Measurements from ENCODE around the gene GRB10. TPM values are rescaled to one million over a fixed set of nuclear protein-coding genes. Genes with fewer than 3 reads are reported as not detected.

GRB10 gene
- total and polyA plus RNA-seq, 4 donors, result 11.6 to 68.6 (median 41.0) TPM

DNA sequence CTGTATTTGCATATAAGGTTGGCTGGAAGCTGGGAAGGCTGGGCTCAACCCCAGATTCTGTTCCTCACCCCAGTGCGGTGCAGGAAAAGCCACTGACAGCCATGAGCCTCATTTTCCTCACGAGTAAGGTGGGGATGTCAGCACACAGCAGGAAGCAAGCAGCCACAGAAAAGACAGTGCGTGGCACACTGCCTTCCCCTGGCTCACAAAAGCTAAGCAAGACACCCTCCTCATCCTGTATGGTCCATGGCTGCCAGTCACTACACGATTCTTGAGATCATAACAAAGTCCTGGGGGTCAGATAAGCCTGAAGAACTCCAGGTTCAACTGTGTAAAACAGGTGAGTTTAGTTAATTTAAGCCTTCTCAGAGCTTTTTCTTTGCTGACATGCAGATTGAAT, 188.6 kb downstream of the GRB10 start:
- Histone ChIP-seq H3K4me3 (no peak overlapping the region), H3K4me1 (ENCODE audit: control insufficient read depth in 5 of 5, insufficient read depth in 5 of 5, low read length in 5 of 5) (no peaks in the 10 kb centered on the region), H3K27me3 (ENCODE audit: control insufficient read depth in 3 of 3, insufficient read depth in 3 of 3, low read length in 2 of 3) (no peaks in the 10 kb centered on the region), H3K36me3 (ENCODE audit: control insufficient read depth in 4 of 4, insufficient read depth in 4 of 4, low read length in 4 of 4) (peaks cover 8 to 32% (median 13%) of the 10 kb centered on the region in 4 donors), H3K27ac (ENCODE audit: low read depth in 1 of 2, low read length in 1 of 2) (no peak overlapping the region), H3K9me3 (ENCODE audit: control insufficient read depth in 4 of 4, insufficient read depth in 3 of 4, low read length in 3 of 4) (no peaks in the 10 kb centered on the region), H3K9ac (ENCODE audit: insufficient read depth in 1 of 2, low read length in 2 of 2) (no peak overlapping the region)
- WGBS, 2 donors, result 82 to 83% methylated on average over 4 of the region's 4 CpGs
- no peak for ATAC-seq (ENCODE audit: insufficient read depth, low FRiP score)
- TF ChIP-seq, protein P1, sequence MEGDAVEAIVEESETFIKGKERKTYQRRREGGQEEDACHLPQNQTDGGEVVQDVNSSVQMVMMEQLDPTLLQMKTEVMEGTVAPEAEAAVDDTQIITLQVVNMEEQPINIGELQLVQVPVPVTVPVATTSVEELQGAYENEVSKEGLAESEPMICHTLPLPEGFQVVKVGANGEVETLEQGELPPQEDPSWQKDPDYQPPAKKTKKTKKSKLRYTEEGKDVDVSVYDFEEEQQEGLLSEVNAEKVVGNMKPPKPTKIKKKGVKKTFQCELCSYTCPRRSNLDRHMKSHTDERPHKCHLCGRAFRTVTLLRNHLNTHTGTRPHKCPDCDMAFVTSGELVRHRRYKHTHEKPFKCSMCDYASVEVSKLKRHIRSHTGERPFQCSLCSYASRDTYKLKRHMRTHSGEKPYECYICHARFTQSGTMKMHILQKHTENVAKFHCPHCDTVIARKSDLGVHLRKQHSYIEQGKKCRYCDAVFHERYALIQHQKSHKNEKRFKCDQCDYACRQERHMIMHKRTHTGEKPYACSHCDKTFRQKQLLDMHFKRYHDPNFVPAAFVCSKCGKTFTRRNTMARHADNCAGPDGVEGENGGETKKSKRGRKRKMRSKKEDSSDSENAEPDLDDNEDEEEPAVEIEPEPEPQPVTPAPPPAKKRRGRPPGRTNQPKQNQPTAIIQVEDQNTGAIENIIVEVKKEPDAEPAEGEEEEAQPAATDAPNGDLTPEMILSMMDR (IDR thresholded peaks at IDR 0.05; ENCODE audit: control extremely low read depth, extremely low read depth), result no peak
- DNase-seq, result no peak

DNA sequence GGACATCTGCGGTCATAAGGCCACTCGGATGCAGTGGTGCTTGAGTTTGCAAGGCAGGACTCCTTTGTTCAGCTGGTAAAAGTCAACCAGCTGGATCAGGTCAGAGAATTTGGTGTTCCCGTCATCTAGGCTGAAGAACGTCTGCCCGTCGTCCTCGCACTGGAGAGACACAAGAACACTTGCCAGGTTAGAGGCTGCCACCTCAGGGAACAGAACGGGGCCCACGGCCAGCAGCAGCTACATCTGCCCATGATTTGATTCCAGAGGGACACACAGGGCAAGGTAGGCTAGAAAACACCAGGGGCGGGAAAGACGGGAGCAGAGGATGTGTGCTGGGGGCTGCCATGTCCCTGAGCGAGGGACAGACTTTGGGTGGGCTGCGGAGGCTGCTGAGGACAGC, 189.8 kb downstream of the GRB10 start:
- ATAC-seq (ENCODE audit: insufficient read depth, low FRiP score), result no peak
- Histone ChIP-seq H3K36me3 (ENCODE audit: control insufficient read depth in 4 of 4, insufficient read depth in 4 of 4, low read length in 4 of 4) (peaks cover 6 to 23% (median 11%) of the 10 kb centered on the region in 4 donors), H3K9me3 (ENCODE audit: control insufficient read depth in 4 of 4, insufficient read depth in 3 of 4, low read length in 3 of 4) (no peaks in the 10 kb centered on the region), H3K4me1 (ENCODE audit: control insufficient read depth in 5 of 5, insufficient read depth in 5 of 5, low read length in 5 of 5) (no peaks in the 10 kb centered on the region), H3K4me3 (no peak overlapping the region), H3K27ac (ENCODE audit: low read depth in 1 of 2, low read length in 1 of 2) (no peak overlapping the region), H3K9ac (ENCODE audit: insufficient read depth in 1 of 2, low read length in 2 of 2) (no peak overlapping the region), H3K27me3 (ENCODE audit: control insufficient read depth in 3 of 3, insufficient read depth in 3 of 3, low read length in 2 of 3) (no peaks in the 10 kb centered on the region)
- TF ChIP-seq, protein P1 (IDR thresholded peaks at IDR 0.05; ENCODE audit: control extremely low read depth, extremely low read depth), result no peak
- 92 to 96% methylated on average over 13 of the region's 13 CpGs for WGBS, 2 donors
- no peak for DNase-seq

DNA sequence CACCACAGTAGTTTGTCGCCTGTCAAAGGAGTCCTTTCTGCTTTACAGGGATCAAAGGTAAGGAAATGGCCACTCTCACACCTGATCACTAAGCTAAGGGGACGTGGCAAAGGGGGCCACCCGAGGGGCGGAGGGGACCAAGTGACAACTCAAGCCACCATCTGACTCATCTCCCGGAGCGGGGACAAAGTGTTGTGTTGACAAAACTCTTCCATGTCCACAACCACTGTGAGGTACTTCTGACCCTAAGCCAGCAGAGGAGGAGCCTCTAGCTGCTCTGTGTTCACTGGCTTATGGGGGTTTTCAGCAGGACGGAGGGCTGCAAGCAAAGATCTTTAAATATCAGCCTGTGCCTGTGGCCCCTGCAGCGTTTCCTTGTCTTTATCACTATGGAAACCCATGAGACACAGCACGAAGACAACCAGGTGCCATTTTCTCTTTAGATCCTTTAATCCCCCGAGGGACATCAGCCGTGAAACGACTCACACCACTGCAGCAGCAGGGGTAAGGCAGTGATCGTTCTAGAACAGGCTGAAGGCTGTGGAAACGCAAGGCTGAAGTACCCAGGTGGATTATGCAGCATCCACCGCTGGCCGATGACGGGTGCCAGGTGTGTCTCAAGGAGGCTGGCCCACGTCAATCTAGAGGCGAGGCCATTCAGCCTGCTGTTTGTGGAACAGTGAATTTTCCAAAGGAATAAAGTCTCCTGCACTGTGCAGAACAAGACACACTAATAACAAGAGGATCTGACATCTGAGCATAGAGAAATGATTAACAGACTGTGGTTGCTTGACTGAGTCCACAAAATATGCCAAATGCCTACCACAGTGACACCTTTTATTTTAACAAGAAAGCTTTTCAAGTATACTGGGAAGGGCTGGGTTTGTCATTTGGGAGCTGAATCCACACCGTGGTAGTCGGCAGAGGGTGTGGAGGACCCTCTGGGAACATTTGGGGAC, 190.9 kb downstream of the GRB10 start:
- Histone ChIP-seq H3K9ac (ENCODE audit: insufficient read depth in 1 of 2, low read length in 2 of 2) (no peak overlapping the region), H3K36me3 (ENCODE audit: control insufficient read depth in 4 of 4, insufficient read depth in 4 of 4, low read length in 4 of 4) (peaks cover 6 to 20% (median 11%) of the 10 kb centered on the region in 4 donors), H3K4me1 (ENCODE audit: control insufficient read depth in 5 of 5, insufficient read depth in 5 of 5, low read length in 5 of 5) (no peaks in the 10 kb centered on the region), H3K4me3 (no peak overlapping the region), H3K9me3 (ENCODE audit: control insufficient read depth in 4 of 4, insufficient read depth in 3 of 4, low read length in 3 of 4) (peaks cover 0 to under 1% (median 0%) of the 10 kb centered on the region in 4 donors), H3K27ac (ENCODE audit: low read depth in 1 of 2, low read length in 1 of 2) (no peak overlapping the region), H3K27me3 (ENCODE audit: control insufficient read depth in 3 of 3, insufficient read depth in 3 of 3, low read length in 2 of 3) (no peaks in the 10 kb centered on the region)
- DNase-seq (no peak), ATAC-seq (ENCODE audit: insufficient read depth, low FRiP score) (no peak)
- TF ChIP-seq, protein P1 (IDR thresholded peaks at IDR 0.05; ENCODE audit: control extremely low read depth, extremely low read depth), result no peak
- 85 to 93% methylated on average over 21 of the region's 21 CpGs for WGBS, 2 donors

Data from lung (tissue), 12 donors.